Measurements from ENCODE around the gene APRT.

The APRT gene

DNA sequence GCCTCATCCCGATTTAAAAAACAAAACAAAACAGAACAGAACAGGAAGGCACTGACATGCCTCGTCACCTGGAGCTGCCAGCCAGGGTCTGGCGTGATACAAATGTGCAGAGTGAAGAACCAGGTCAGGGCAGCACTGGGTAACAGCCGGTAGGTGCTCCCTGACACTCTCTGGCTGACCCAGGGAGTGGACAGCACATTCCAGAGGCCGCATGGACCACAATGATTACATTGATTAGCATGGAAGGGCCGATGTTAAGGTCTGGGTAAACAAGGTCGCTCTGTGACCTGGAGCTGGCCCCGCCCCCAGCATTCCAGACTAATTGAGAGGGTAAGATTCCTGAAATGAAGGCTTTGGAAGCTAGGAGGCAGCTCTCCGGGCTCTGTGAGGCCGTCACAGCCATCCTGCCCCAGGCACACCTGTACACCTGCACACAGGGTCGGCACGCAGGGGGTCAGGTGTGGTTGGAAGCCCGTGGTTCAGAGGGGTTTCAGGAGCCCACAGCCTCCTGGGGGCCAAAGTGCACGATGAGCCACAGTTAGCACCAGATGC lies 48.1 kb downstream of the APRT start:
- H3K36me3 ChIP-seq (ENCODE audit: insufficient read depth, low read length), result peaks cover 13% of the 10 kb centered on the region
- no peaks in the 10 kb centered on the region for H3K27me3 ChIP-seq (ENCODE audit: control insufficient read depth in 1 of 2, insufficient read depth in 2 of 2, low read length in 2 of 2)
- peaks cover 81% of the 10 kb centered on the region for H3K4me1 ChIP-seq (ENCODE audit: insufficient read depth, low read length)
- H3K4me3 ChIP-seq (ENCODE audit: low read depth in 1 of 2, low read length in 2 of 2), result no peak overlapping the region
- no peak overlapping the region for H3K9ac ChIP-seq (ENCODE audit: low read length)
- peak overlapping the region; percentile 98 for H3K27ac ChIP-seq (ENCODE audit: low read depth, low read length)
- no peaks in the 10 kb centered on the region for H3K9me3 ChIP-seq (ENCODE audit: low read length)

DNA sequence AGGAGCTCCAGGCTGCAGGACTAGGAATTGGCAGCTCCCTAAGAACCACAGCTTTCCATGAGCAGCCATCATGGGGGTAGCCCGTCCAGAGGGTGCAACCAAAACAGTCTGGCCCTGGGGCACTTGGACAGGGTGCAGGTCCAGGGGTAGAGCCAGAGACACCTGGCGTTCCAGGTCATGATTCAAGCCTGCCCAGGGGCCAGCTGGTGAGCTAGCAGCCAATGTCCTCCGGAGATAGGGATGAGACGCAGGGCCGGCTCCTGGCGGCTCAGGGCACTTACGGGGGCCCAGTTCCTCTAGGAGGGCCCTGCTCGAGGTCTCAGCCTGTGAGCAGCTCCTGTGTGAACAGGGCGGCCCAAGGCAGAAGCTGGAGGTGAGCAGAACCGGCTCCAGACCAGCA lies 48.8 kb downstream of the APRT start:
- no peak overlapping the region for H3K9ac ChIP-seq (ENCODE audit: low read length)
- H3K4me1 ChIP-seq (ENCODE audit: insufficient read depth, low read length), result peaks cover 81% of the 10 kb centered on the region
- no peak overlapping the region for H3K4me3 ChIP-seq (ENCODE audit: low read depth in 1 of 2, low read length in 2 of 2)
- peak overlapping the region; percentile 98 for H3K27ac ChIP-seq (ENCODE audit: low read depth, low read length)
- no peaks in the 10 kb centered on the region for H3K9me3 ChIP-seq (ENCODE audit: low read length)
- H3K27me3 ChIP-seq (ENCODE audit: control insufficient read depth in 1 of 2, insufficient read depth in 2 of 2, low read length in 2 of 2), result no peaks in the 10 kb centered on the region
- peaks cover 13% of the 10 kb centered on the region for H3K36me3 ChIP-seq (ENCODE audit: insufficient read depth, low read length)

DNA sequence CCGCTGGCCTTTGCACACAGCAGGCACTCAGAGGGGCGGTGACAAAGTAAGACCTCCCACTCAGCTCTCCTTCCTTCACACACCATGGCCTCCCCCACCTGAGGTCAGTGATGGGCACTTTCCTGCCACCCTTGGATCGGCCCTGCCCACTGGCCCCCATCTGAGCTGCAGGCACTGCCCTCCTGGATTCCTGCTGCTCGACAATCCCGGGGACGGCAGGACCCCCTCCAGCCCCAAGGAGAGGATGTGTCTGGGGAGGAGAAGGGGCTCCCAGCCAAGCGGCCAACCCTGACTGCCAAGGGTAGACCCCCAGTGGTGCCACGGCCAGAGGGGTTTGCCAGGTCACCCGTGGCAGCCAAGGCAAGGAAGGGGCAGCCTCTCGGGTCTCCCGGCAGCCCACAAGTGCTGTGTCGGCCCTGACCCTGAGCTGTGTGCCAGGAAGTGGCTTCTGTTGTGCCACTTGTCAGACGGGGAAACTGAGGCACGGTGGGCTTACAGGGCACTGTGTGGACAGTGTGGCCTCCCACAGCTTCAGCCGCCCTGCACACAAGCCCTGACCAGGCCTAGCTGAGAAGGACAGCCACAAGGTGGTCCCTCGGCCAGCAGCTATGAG lies 49.4 kb downstream of the APRT start:
- Histone ChIP-seq H3K27ac (ENCODE audit: low read depth, low read length) (peak overlapping the region; percentile 98), H3K4me3 (ENCODE audit: low read depth in 1 of 2, low read length in 2 of 2) (no peak overlapping the region), H3K9ac (ENCODE audit: low read length) (no peak overlapping the region), H3K4me1 (ENCODE audit: insufficient read depth, low read length) (peaks cover 81% of the 10 kb centered on the region), H3K27me3 (ENCODE audit: control insufficient read depth in 1 of 2, insufficient read depth in 2 of 2, low read length in 2 of 2) (no peaks in the 10 kb centered on the region), H3K36me3 (ENCODE audit: insufficient read depth, low read length) (peaks cover 13% of the 10 kb centered on the region), H3K9me3 (ENCODE audit: low read length) (no peaks in the 10 kb centered on the region)

DNA sequence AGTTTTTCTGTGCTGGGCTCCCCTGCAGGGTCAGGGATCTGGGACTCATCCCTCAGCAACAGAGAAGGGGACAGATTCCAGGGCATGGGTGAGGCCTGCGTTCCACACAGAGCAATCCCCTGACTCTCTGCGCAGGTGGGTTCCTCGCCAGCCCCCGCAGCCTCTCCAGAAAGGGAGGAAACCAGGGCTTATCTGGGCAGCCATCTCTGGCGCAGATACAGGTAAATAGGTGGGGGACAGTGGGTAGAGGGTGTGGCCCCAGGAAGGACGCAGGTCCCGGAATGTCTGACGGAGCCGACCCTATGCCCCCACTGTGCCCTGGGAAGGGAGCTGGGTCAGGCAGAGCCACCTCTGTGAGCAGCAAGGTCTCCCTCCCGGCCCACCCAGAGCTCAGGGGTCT lies 49.9 kb downstream of the APRT start:
- peak overlapping the region; percentile 98 for H3K27ac ChIP-seq (ENCODE audit: low read depth, low read length)
- no peaks in the 10 kb centered on the region for H3K27me3 ChIP-seq (ENCODE audit: control insufficient read depth in 1 of 2, insufficient read depth in 2 of 2, low read length in 2 of 2)

DNA sequence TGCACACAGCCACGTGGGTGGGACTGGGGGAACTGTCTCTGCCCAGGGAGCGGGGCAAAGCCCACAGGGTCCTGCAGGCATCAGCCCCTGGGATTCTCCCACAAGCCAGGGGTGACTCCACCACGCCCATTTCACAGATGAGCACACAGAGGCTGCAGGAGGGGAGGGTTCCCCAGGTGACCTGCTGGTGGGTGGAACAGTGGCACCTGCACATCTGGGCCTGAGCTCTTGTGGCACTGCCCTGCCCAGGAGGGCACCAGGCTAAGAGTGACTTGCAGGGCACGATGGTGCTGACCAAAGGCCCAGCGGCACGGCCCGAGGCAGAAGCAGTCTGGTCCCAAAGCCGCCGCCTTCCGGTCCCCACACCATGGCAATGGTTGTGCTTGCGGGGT lies 50.6 kb downstream of the APRT start:
- no peak overlapping the region for H3K9ac ChIP-seq (ENCODE audit: low read length)
- no peaks in the 10 kb centered on the region for H3K9me3 ChIP-seq (ENCODE audit: low read length)
- H3K4me1 ChIP-seq (ENCODE audit: insufficient read depth, low read length), result peaks cover 69% of the 10 kb centered on the region
- peaks cover 13% of the 10 kb centered on the region for H3K36me3 ChIP-seq (ENCODE audit: insufficient read depth, low read length)
- H3K27me3 ChIP-seq (ENCODE audit: control insufficient read depth in 1 of 2, insufficient read depth in 2 of 2, low read length in 2 of 2), result no peaks in the 10 kb centered on the region
- H3K27ac ChIP-seq (ENCODE audit: low read depth, low read length), result peak overlapping the region; percentile 98
- H3K4me3 ChIP-seq (ENCODE audit: low read depth in 1 of 2, low read length in 2 of 2), result no peak overlapping the region

More for the DNA sequence above, 49.9 kb downstream of the APRT start:
- Histone ChIP-seq H3K36me3 (ENCODE audit: insufficient read depth, low read length) (peaks cover 13% of the 10 kb centered on the region), H3K4me1 (ENCODE audit: insufficient read depth, low read length) (peaks cover 75% of the 10 kb centered on the region), H3K9ac (ENCODE audit: low read length) (no peak overlapping the region), H3K4me3 (ENCODE audit: low read depth in 1 of 2, low read length in 2 of 2) (no peak overlapping the region), H3K9me3 (ENCODE audit: low read length) (no peaks in the 10 kb centered on the region)

DNA sequence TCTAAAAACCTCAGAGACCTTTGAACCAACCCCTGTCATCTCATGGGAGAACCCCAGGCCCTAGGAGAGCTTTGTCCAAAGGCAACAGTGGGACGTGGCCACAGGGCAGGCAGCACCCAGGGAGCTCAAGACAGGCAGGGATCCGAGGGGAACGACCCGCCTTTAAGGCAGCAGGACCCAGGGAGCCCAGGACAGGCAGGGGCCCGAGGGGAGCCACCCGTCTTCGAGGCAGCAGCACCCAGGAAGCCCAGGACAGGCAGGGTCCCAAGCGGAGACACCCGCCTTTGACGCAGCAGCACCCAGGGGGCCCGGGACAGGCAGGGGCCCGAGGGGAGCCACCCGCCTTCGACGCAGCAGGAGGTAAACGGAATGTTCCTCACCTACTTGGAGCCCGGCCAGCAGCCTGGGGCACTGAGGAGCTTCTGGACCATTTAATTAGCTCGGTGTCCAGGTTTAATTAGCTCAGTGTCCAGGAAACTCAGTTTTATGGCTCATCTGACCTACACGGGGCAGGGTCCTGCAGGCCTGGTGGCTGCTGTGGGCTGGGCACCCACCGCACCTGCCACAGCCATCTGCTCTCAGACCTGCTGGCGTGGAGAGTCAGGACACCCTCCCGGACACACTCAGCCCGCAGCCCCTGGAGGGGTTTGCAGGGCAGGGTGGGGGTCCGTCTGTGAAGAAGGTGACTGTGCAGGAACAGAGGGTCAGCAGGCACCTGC lies 51.1 kb downstream of the APRT start:
- H3K9me3 ChIP-seq (ENCODE audit: low read length), result no peaks in the 10 kb centered on the region
- H3K4me1 ChIP-seq (ENCODE audit: insufficient read depth, low read length), result peaks cover 74% of the 10 kb centered on the region
- H3K36me3 ChIP-seq (ENCODE audit: insufficient read depth, low read length), result peaks cover 13% of the 10 kb centered on the region
- H3K9ac ChIP-seq (ENCODE audit: low read length), result peak overlapping the region; percentile 71
- no peaks in the 10 kb centered on the region for H3K27me3 ChIP-seq (ENCODE audit: control insufficient read depth in 1 of 2, insufficient read depth in 2 of 2, low read length in 2 of 2)
- H3K4me3 ChIP-seq (ENCODE audit: low read depth in 1 of 2, low read length in 2 of 2), result peak overlapping the region in 1 of 2 donors; percentile 32
- peak overlapping the region; percentile 98 for H3K27ac ChIP-seq (ENCODE audit: low read depth, low read length)

- Histone ChIP-seq H3K4me3 (ENCODE audit: low read depth in 1 of 2, low read length in 2 of 2) (peak overlapping the region; percentile 32 to 34), H3K27me3 (ENCODE audit: control insufficient read depth in 1 of 2, insufficient read depth in 2 of 2, low read length in 2 of 2) (no peaks in the 10 kb centered on the region), H3K27ac (ENCODE audit: low read depth, low read length) (peak overlapping the region; percentile 98)
Measured at GRCh38 chr16:88759976-88760350, 51.8 kb downstream of the APRT start.

More at GRCh38 chr16:88759976-88760350, 51.8 kb downstream of the APRT start:
- H3K4me1 ChIP-seq (ENCODE audit: insufficient read depth, low read length), result peaks cover 76% of the 10 kb centered on the region
- peaks cover 13% of the 10 kb centered on the region for H3K36me3 ChIP-seq (ENCODE audit: insufficient read depth, low read length)
- no peaks in the 10 kb centered on the region for H3K9me3 ChIP-seq (ENCODE audit: low read length)
- H3K9ac ChIP-seq (ENCODE audit: low read length), result peak overlapping the region; percentile 71
